Measurements from ENCODE around the gene SMC1B.

DNA sequence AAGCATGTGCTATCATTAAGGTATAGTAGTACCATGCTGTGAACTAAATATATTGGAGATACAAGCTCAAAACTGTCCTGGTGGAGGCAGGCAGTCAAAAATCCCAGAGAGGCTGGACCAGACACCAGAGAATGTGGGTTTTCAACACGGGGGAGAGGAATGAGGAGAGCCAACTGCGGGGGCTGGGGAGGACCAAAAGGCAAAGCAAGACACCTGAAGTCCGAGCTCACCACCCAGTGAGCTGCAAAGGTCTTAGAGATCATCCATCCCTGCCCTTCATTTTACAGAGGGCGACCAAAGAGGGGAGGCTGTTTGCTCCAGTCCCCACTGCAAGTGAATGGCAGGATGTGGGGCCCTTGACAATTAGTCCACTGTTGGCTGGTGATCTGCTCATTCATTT, 10.1 kb upstream of the SMC1B start:
- TF ChIP-seq, protein P1, sequence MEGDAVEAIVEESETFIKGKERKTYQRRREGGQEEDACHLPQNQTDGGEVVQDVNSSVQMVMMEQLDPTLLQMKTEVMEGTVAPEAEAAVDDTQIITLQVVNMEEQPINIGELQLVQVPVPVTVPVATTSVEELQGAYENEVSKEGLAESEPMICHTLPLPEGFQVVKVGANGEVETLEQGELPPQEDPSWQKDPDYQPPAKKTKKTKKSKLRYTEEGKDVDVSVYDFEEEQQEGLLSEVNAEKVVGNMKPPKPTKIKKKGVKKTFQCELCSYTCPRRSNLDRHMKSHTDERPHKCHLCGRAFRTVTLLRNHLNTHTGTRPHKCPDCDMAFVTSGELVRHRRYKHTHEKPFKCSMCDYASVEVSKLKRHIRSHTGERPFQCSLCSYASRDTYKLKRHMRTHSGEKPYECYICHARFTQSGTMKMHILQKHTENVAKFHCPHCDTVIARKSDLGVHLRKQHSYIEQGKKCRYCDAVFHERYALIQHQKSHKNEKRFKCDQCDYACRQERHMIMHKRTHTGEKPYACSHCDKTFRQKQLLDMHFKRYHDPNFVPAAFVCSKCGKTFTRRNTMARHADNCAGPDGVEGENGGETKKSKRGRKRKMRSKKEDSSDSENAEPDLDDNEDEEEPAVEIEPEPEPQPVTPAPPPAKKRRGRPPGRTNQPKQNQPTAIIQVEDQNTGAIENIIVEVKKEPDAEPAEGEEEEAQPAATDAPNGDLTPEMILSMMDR (conservative IDR thresholded peaks at IDR 0.05; ENCODE audit: low read depth in 2 of 2): no peak
- no peak for TF ChIP-seq POLR2AphosphoS5 (IDR thresholded peaks at IDR 0.05; ENCODE audit: low read depth)
- no peak for TF ChIP-seq ETS1 (IDR thresholded peaks at IDR 0.05)
- no peak for TF ChIP-seq EZH2 (IDR thresholded peaks at IDR 0.05; ENCODE audit: low read depth, unreplicated experiment)
- TF ChIP-seq, protein P2, sequence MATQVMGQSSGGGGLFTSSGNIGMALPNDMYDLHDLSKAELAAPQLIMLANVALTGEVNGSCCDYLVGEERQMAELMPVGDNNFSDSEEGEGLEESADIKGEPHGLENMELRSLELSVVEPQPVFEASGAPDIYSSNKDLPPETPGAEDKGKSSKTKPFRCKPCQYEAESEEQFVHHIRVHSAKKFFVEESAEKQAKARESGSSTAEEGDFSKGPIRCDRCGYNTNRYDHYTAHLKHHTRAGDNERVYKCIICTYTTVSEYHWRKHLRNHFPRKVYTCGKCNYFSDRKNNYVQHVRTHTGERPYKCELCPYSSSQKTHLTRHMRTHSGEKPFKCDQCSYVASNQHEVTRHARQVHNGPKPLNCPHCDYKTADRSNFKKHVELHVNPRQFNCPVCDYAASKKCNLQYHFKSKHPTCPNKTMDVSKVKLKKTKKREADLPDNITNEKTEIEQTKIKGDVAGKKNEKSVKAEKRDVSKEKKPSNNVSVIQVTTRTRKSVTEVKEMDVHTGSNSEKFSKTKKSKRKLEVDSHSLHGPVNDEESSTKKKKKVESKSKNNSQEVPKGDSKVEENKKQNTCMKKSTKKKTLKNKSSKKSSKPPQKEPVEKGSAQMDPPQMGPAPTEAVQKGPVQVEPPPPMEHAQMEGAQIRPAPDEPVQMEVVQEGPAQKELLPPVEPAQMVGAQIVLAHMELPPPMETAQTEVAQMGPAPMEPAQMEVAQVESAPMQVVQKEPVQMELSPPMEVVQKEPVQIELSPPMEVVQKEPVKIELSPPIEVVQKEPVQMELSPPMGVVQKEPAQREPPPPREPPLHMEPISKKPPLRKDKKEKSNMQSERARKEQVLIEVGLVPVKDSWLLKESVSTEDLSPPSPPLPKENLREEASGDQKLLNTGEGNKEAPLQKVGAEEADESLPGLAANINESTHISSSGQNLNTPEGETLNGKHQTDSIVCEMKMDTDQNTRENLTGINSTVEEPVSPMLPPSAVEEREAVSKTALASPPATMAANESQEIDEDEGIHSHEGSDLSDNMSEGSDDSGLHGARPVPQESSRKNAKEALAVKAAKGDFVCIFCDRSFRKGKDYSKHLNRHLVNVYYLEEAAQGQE (IDR thresholded peaks at IDR 0.05; ENCODE audit: unreplicated experiment): no peak
- no peak for TF ChIP-seq CREB1 (CRISPR knock-in tag; IDR thresholded peaks at IDR 0.05; ENCODE audit: low read depth)
- TF ChIP-seq ZNF331 (CRISPR knock-in tag; IDR thresholded peaks at IDR 0.05; ENCODE audit: low read depth): no peak
- TF ChIP-seq NANOG (IDR thresholded peaks at IDR 0.05; ENCODE audit: borderline replicate concordance): no peak
